Raji (cell line): ENCODE results near the gene HTR7.

Experiments used
- POLR2A ChIP-seq: IDR thresholded peaks from 2 replicates; pipeline ENCODE4 v1.6.1; 2011; ENCODE audit warnings: low read depth, low read length, control low read depth; ENCODE audit not compliant: insufficient read depth

Gene HTR7

GRCh38 chr10:90787393-90788198 is 70.2 kb downstream of the HTR7 start:
- TF ChIP-seq POLR2A: no peak

- TF ChIP-seq POLR2A: no peak
These were observed 72.1 kb downstream of the HTR7 start for GRCh38 chr10:90785782-90786181.

- TF ChIP-seq POLR2A: no peak
These were observed 73.1 kb downstream of the HTR7 start for GRCh38 chr10:90784771-90785170.

GRCh38 chr10:90780488-90780887 is 77.4 kb downstream of the HTR7 start:
- TF ChIP-seq POLR2A: no peak

- no peak for TF ChIP-seq POLR2A
These were observed 78.3 kb downstream of the HTR7 start for GRCh38 chr10:90779548-90779947.

- TF ChIP-seq POLR2A: no peak
These were observed 80.2 kb downstream of the HTR7 start for GRCh38 chr10:90777621-90778020.

GRCh38 chr10:90775351-90776028 is 82.3 kb downstream of the HTR7 start:
- no peak for TF ChIP-seq POLR2A

GRCh38 chr10:90769946-90770841 is 87.6 kb downstream of the HTR7 start:
- no peak for TF ChIP-seq POLR2A

GRCh38 chr10:90751107-90751997 is 106.5 kb downstream of the HTR7 start:
- no peak for TF ChIP-seq POLR2A

- TF ChIP-seq POLR2A: no peak
These were observed 111.0 kb downstream of the HTR7 start for GRCh38 chr10:90746829-90747228.

- no peak for TF ChIP-seq POLR2A
These were observed 112.3 kb downstream of the HTR7 start for GRCh38 chr10:90745565-90745964.

- no peak for TF ChIP-seq POLR2A
These were observed 114.5 kb downstream of the HTR7 start for GRCh38 chr10:90743291-90743690.

- no peak for TF ChIP-seq POLR2A
These were observed 115.8 kb downstream of the HTR7 start for GRCh38 chr10:90741926-90742565.

GRCh38 chr10:90740265-90740664 is 117.6 kb downstream of the HTR7 start:
- TF ChIP-seq POLR2A: no peak
